Neuronal stem cell (in vitro differentiated cells): ENCODE data around the gene AFAP1L2.

Experiments used
- DNase-seq: peaks from one replicate; pipeline ENCODE4 v3.0.0-alpha.2; 2013; ENCODE audit warnings: low spot score
- H2AFZ ChIP-seq: one replicate; pipeline ENCODE4 v1.6.1; 2013; ENCODE audit warnings: mild to moderate bottlenecking, low read length, inconsistent platforms
- H2AK5ac ChIP-seq: 2 replicates; pipeline ENCODE4 v1.6.1; 2013; ENCODE audit warnings: low read depth, mild to moderate bottlenecking, inconsistent platforms, low read length, moderate library complexity, mixed read lengths
- H2BK120ac ChIP-seq: 2 replicates; pipeline ENCODE4 v1.6.1; 2013; ENCODE audit warnings: low read depth, mild to moderate bottlenecking, inconsistent platforms, low read length, moderate library complexity, mixed read lengths
- H2BK12ac ChIP-seq: one replicate; pipeline ENCODE4 v1.6.1; 2013; ENCODE audit warnings: low read length, inconsistent platforms
- H2BK15ac ChIP-seq: 2 replicates; pipeline ENCODE4 v1.6.1; 2013; ENCODE audit warnings: mild to moderate bottlenecking, low read length, inconsistent platforms, mixed read lengths
- H2BK5ac ChIP-seq: one replicate; pipeline ENCODE4 v1.6.1; 2013; ENCODE audit warnings: inconsistent platforms, mild to moderate bottlenecking, low read length, moderate library complexity
- H3K14ac ChIP-seq: one replicate; pipeline ENCODE4 v1.6.1; 2013; ENCODE audit warnings: low read length, inconsistent platforms
- H3K18ac ChIP-seq: 2 replicates; pipeline ENCODE4 v1.6.1; 2013; ENCODE audit warnings: low read length, inconsistent platforms
- H3K23ac ChIP-seq: 2 replicates; pipeline ENCODE4 v1.6.1; 2013; ENCODE audit warnings: low read depth, mild to moderate bottlenecking, mixed read lengths, low read length, inconsistent platforms; ENCODE audit not compliant: poor library complexity
- H3K27ac ChIP-seq: replicated peaks from 3 replicates; pipeline ENCODE4 v1.5.1; 2013; ENCODE audit warnings: low read length, inconsistent platforms
- H3K27me3 ChIP-seq, 3 experiments: 2 replicates each; pipeline ENCODE4 v1.6.1; 2013; ENCODE audit warnings: low read length in 3 of 3, mild to moderate bottlenecking in 2 of 3, inconsistent platforms in 1 of 3, low read depth in 1 of 3, mixed read lengths in 1 of 3, moderate library complexity in 1 of 3; ENCODE audit not compliant: control insufficient read depth in 3 of 3, insufficient read depth in 3 of 3
- H3K36me3 ChIP-seq, 2 donors: replicated peaks in 1 of 2; 2 replicates each; pipeline ENCODE4 v1.6.1; 2013; ENCODE audit warnings: low read length in 2 of 2; ENCODE audit not compliant: control insufficient read depth in 2 of 2, insufficient read depth in 2 of 2
- H3K4ac ChIP-seq: 2 replicates; pipeline ENCODE4 v1.6.1; 2013; ENCODE audit warnings: inconsistent platforms, mild to moderate bottlenecking, low read length, moderate library complexity
- H3K4me1 ChIP-seq, 2 donors: 1 replicate in 1 of 2; 2 replicates in 1 of 2; pipeline ENCODE4 v1.6.1; 2013; ENCODE audit warnings: low read length in 2 of 2, low read depth in 1 of 2; ENCODE audit not compliant: control insufficient read depth in 2 of 2, insufficient read depth in 1 of 2
- H3K4me2 ChIP-seq: one replicate; pipeline ENCODE4 v1.6.1; 2013; ENCODE audit warnings: mild to moderate bottlenecking, low read length, inconsistent platforms; ENCODE audit not compliant: insufficient read depth, poor library complexity, severe bottlenecking
- H3K4me3 ChIP-seq, 2 donors: 2 replicates each; pipeline ENCODE4 v1.5.1; 2013; ENCODE audit warnings: low read length in 2 of 2, mild to moderate bottlenecking in 2 of 2, inconsistent platforms in 1 of 2, moderate library complexity in 1 of 2
- H3K79me1 ChIP-seq: one replicate; pipeline ENCODE4 v1.6.1; 2013; ENCODE audit warnings: low read depth, mild to moderate bottlenecking, inconsistent platforms, low read length, moderate library complexity
- H3K9ac ChIP-seq: one replicate; pipeline ENCODE4 v1.6.1; 2013; ENCODE audit warnings: mild to moderate bottlenecking, low read depth, low read length, inconsistent platforms; ENCODE audit not compliant: poor library complexity
- H3K9me3 ChIP-seq, 2 donors: replicated peaks in 1 of 2; 2 replicates each; pipeline versions ENCODE3 to v1.6.1; 2013; ENCODE audit warnings: low read length in 2 of 2, mild to moderate bottlenecking in 2 of 2, inconsistent platforms in 1 of 2, low read depth in 1 of 2, mixed read lengths in 1 of 2, moderate library complexity in 1 of 2; ENCODE audit not compliant: control insufficient read depth in 2 of 2, insufficient read depth in 1 of 2
- H4K8ac ChIP-seq: one replicate; pipeline ENCODE4 v1.6.1; 2013; ENCODE audit warnings: low read depth, mild to moderate bottlenecking, inconsistent platforms, low read length, moderate library complexity
- H4K91ac ChIP-seq: one replicate; pipeline ENCODE4 v1.6.1; 2013; ENCODE audit warnings: low read length, low read depth, mild to moderate bottlenecking, inconsistent platforms; ENCODE audit not compliant: poor library complexity
- WGBS, 2 donors: extraction: QIAGEN DNeasy Blood & Tissue Kit; methylation state at CpG; one replicate each; pipeline ENCODE4 v1.1.7; 2013; ENCODE audit warnings: missing lambda C conversion rate in 2 of 2, mixed read lengths in 1 of 2; ENCODE audit not compliant: insufficient read length in 2 of 2, insufficient replicate concordance in 1 of 2; ENCODE audit errors: extremely low coverage in 2 of 2; 5-methylcytosine and 5-hydroxymethylcytosine counted together

The AFAP1L2 gene

GRCh38 chr10:114391599-114391998 is 12.7 kb downstream of the AFAP1L2 start:
- Histone ChIP-seq H3K9ac (no peak overlapping the region), H3K23ac (no peak overlapping the region), H3K14ac (no peak overlapping the region), H3K4ac (no peak overlapping the region), H3K79me1 (no peaks in the 10 kb centered on the region), H4K91ac (no peak overlapping the region), H2AFZ (no peak overlapping the region), H3K4me2 (no peak overlapping the region), H3K18ac (no peak overlapping the region), H2BK15ac (no peak overlapping the region), H2BK12ac (no peak overlapping the region), H4K8ac (no peak overlapping the region), H3K27ac (no peak overlapping the region), H3K36me3 (no peaks in the 10 kb centered on the region), H3K9me3 (no peaks in the 10 kb centered on the region), H2AK5ac (no peak overlapping the region), H3K4me3 (peak overlapping the region in 1 of 2 donors; percentile 24), H3K4me1 (peaks cover 0 to 17% of the 10 kb centered on the region in 2 donors), H3K27me3 (no peaks in the 10 kb centered on the region), H2BK120ac (no peak overlapping the region), H2BK5ac (no peak overlapping the region)
- DNase-seq: no peak
- WGBS, 2 donors: no CpG with 5 or more reads among the region's 5 CpGs

- H3K27ac ChIP-seq: no peak overlapping the region
- H3K36me3 ChIP-seq: no peaks in the 10 kb centered on the region
- DNase-seq: no peak
- H3K4me3 ChIP-seq: no peak overlapping the region
- no peak overlapping the region for H3K4ac ChIP-seq
- H2AFZ ChIP-seq: no peak overlapping the region
- H3K9me3 ChIP-seq: no peaks in the 10 kb centered on the region
- no peak overlapping the region for H4K8ac ChIP-seq
- WGBS, 2 donors: no CpG with 5 or more reads among the region's 5 CpGs
- no peak overlapping the region for H4K91ac ChIP-seq
- H2BK15ac ChIP-seq: no peak overlapping the region
- H3K27me3 ChIP-seq: no peaks in the 10 kb centered on the region
- no peak overlapping the region for H3K4me2 ChIP-seq
- no peak overlapping the region for H3K14ac ChIP-seq
- H2BK120ac ChIP-seq: no peak overlapping the region
- no peaks in the 10 kb centered on the region for H3K79me1 ChIP-seq
- H2BK12ac ChIP-seq: no peak overlapping the region
- H3K9ac ChIP-seq: no peak overlapping the region
- H2BK5ac ChIP-seq: no peak overlapping the region
- peaks cover 4 to 22% of the 10 kb centered on the region in 2 donors for H3K4me1 ChIP-seq
- H3K23ac ChIP-seq: no peak overlapping the region
- H2AK5ac ChIP-seq: no peak overlapping the region
- H3K18ac ChIP-seq: no peak overlapping the region
Measured at GRCh38 chr10:114389426-114389825, 14.9 kb downstream of the AFAP1L2 start.

- H3K4me2 ChIP-seq: no peak overlapping the region
- H2BK12ac ChIP-seq: no peak overlapping the region
- H3K9me3 ChIP-seq: no peaks in the 10 kb centered on the region
- H3K36me3 ChIP-seq: no peaks in the 10 kb centered on the region
- no peaks in the 10 kb centered on the region for H3K79me1 ChIP-seq
- H4K8ac ChIP-seq: no peak overlapping the region
- H3K4me1 ChIP-seq: peaks cover 4 to 11% of the 10 kb centered on the region in 2 donors
- no peak overlapping the region for H3K23ac ChIP-seq
- no peak overlapping the region for H3K27ac ChIP-seq
- H2BK120ac ChIP-seq: no peak overlapping the region
- WGBS, 2 donors: no CpG with 5 or more reads among the region's 3 CpGs
- H3K4me3 ChIP-seq: no peak overlapping the region
- no peak overlapping the region for H2BK15ac ChIP-seq
- no peak overlapping the region for H3K4ac ChIP-seq
- H2BK5ac ChIP-seq: no peak overlapping the region
- no peak overlapping the region for H4K91ac ChIP-seq
- no peaks in the 10 kb centered on the region for H3K27me3 ChIP-seq
- H3K18ac ChIP-seq: no peak overlapping the region
- H2AFZ ChIP-seq: no peak overlapping the region
- DNase-seq: no peak
- H2AK5ac ChIP-seq: no peak overlapping the region
- no peak overlapping the region for H3K14ac ChIP-seq
- no peak overlapping the region for H3K9ac ChIP-seq
Measured at GRCh38 chr10:114388275-114388674, 16.0 kb downstream of the AFAP1L2 start.

- Histone ChIP-seq H3K18ac (no peak overlapping the region), H2BK15ac (no peak overlapping the region), H3K9ac (no peak overlapping the region), H3K4me1 (peaks cover 4 to 7% of the 10 kb centered on the region in 2 donors), H3K27ac (no peak overlapping the region), H2AFZ (no peak overlapping the region), H3K23ac (no peak overlapping the region), H3K4me3 (no peak overlapping the region), H4K8ac (no peak overlapping the region), H3K4me2 (no peak overlapping the region), H3K9me3 (no peaks in the 10 kb centered on the region), H3K27me3 (no peaks in the 10 kb centered on the region), H3K79me1 (no peaks in the 10 kb centered on the region), H3K36me3 (no peaks in the 10 kb centered on the region), H3K14ac (no peak overlapping the region), H2BK120ac (no peak overlapping the region), H3K4ac (no peak overlapping the region), H4K91ac (no peak overlapping the region), H2BK5ac (no peak overlapping the region), H2AK5ac (no peak overlapping the region), H2BK12ac (no peak overlapping the region)
- no CpG with 5 or more reads among the region's 4 CpGs for WGBS, 2 donors
- DNase-seq: no peak
Measured at GRCh38 chr10:114387784-114388183, 16.5 kb downstream of the AFAP1L2 start.
